Measurements from ENCODE around the gene PIP4K2A.

DNA sequence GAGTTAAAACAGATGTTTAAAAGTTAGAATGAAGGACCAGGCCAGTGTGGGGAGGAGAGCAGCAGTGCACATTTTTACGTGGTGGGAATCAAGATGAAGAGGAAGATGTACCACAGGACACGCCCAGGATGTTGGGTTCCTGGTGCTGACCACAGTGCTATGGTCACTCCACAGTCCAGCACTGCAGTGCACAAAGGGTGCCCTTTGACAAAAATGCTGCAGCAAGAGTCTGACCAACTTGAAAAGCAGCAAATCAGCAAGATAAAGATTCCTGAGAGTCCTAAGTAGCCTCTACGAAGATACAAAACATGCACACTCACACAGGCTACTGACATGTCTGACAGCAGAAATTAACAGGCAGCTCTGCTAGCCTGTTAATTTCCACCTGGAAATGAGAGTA is 107.1 kb downstream of the PIP4K2A start:
- TF ChIP-seq POLR2A (IDR thresholded peaks at IDR 0.05) (no peak), EP300 (IDR thresholded peaks at IDR 0.05) (no peak)
- TF ChIP-seq, protein P1, sequence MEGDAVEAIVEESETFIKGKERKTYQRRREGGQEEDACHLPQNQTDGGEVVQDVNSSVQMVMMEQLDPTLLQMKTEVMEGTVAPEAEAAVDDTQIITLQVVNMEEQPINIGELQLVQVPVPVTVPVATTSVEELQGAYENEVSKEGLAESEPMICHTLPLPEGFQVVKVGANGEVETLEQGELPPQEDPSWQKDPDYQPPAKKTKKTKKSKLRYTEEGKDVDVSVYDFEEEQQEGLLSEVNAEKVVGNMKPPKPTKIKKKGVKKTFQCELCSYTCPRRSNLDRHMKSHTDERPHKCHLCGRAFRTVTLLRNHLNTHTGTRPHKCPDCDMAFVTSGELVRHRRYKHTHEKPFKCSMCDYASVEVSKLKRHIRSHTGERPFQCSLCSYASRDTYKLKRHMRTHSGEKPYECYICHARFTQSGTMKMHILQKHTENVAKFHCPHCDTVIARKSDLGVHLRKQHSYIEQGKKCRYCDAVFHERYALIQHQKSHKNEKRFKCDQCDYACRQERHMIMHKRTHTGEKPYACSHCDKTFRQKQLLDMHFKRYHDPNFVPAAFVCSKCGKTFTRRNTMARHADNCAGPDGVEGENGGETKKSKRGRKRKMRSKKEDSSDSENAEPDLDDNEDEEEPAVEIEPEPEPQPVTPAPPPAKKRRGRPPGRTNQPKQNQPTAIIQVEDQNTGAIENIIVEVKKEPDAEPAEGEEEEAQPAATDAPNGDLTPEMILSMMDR (IDR thresholded peaks at IDR 0.05) = no peak
